OCI-LY1 (cell line): Measurements from ENCODE around the gene EMD.

Experiments
- H2AFZ ChIP-seq: fragments of 200-600 bp; sonication (generic), shearing (Covaris generic); 2 replicates; pipeline ENCODE4 v1.6.0; 2014; ENCODE audit warnings: antibody characterized with exemption, mild to moderate bottlenecking, low read length
- H3F3A ChIP-seq: fragments of 200-600 bp; sonication (generic), shearing (Covaris generic); 2 replicates; pipeline ENCODE4 v1.6.0; 2014; ENCODE audit warnings: mild to moderate bottlenecking, antibody characterized with exemption, low read length, moderate library complexity; ENCODE audit not compliant: insufficient read depth
- H3K27ac ChIP-seq: fragments of 200-600 bp; sonication (generic); 2 replicates; pipeline ENCODE4 v1.5.1; 2014; ENCODE audit warnings: low read length, mixed run types, mild to moderate bottlenecking, low read depth; ENCODE audit not compliant: poor library complexity, severe bottlenecking
- H3K27me3 ChIP-seq: fragments of 200-600 bp; sonication (generic); 2 replicates; pipeline ENCODE4 v1.6.0; 2014; ENCODE audit warnings: antibody characterized with exemption, mild to moderate bottlenecking, low read length, moderate library complexity; ENCODE audit not compliant: insufficient read depth
- H3K36me3 ChIP-seq: fragments of 200-600 bp; sonication (generic); 2 replicates; pipeline ENCODE4 v1.6.1; 2014; ENCODE audit warnings: mild to moderate bottlenecking, antibody characterized with exemption, low read length, moderate library complexity, mixed read lengths; ENCODE audit not compliant: insufficient read depth
- H3K4me1 ChIP-seq: fragments of 200-600 bp; sonication (generic); 2 replicates; pipeline ENCODE4 v1.5.1; 2014; ENCODE audit warnings: mild to moderate bottlenecking, low read length, moderate library complexity; ENCODE audit not compliant: insufficient read depth, severe bottlenecking
- H3K4me2 ChIP-seq: fragments of 200-600 bp; sonication (generic), shearing (Covaris generic); 2 replicates; pipeline ENCODE4 v1.6.1; 2014; ENCODE audit warnings: low read length
- H3K4me3 ChIP-seq: fragments of 200-600 bp; sonication (generic); 2 replicates; pipeline ENCODE4 v1.5.1; 2014; ENCODE audit warnings: low read length, low read depth, mild to moderate bottlenecking, mixed read lengths; ENCODE audit not compliant: poor library complexity, severe bottlenecking
- H3K79me2 ChIP-seq: fragments of 200-600 bp; shearing (Covaris generic); 2 replicates; pipeline ENCODE4 v1.6.1; 2016; ENCODE audit warnings: mixed run types, low read length, mixed read lengths; ENCODE audit not compliant: insufficient read depth
- H3K9ac ChIP-seq: fragments of 200-600 bp; sonication (generic), shearing (Covaris generic); 2 replicates; pipeline ENCODE4 v1.6.1; 2014; ENCODE audit warnings: mild to moderate bottlenecking, low read length, mixed read lengths
- H3K9me2 ChIP-seq: fragments of 200-600 bp; sonication (generic), shearing (Covaris generic); 2 replicates; pipeline ENCODE4 v1.6.1; 2014; ENCODE audit warnings: low read depth, mild to moderate bottlenecking, low read length, mixed read lengths
- H3K9me3 ChIP-seq: fragments of 200-600 bp; shearing (Covaris generic); 2 replicates; pipeline ENCODE4 v1.6.1; 2014; ENCODE audit warnings: low read length, mixed read lengths
- H4K20me1 ChIP-seq: fragments of 200-600 bp; sonication (generic), shearing (Covaris generic); 2 replicates; pipeline ENCODE4 v1.6.0; 2016; ENCODE audit warnings: mild to moderate bottlenecking, low read length; ENCODE audit not compliant: insufficient read depth
- CTCF ChIP-seq: fragments of 200-600 bp; sonication (generic), shearing (Covaris generic); IDR thresholded peaks from 2 replicates; pipeline ENCODE4 v1.5.1; 2017; ENCODE audit warnings: mild to moderate bottlenecking, antibody characterized with exemption, low read length, moderate library complexity, mixed read lengths
- EZH2 ChIP-seq: fragments of 200-600 bp; sonication (generic), shearing (Covaris generic); IDR thresholded peaks from 2 replicates; pipeline ENCODE4 v1.8.0; 2017; ENCODE audit warnings: borderline replicate concordance, mixed run types, mild to moderate bottlenecking, antibody characterized with exemption, low read length, moderate library complexity, mixed read lengths

Gene EMD

GRCh38 chrX:154379569-154379951 is 465 bp downstream of the EMD start:
- H3K4me2 ChIP-seq: peak overlapping the region; percentile 73
- no peaks in the 10 kb centered on the region for H4K20me1 ChIP-seq
- no peaks in the 10 kb centered on the region for H3K9me3 ChIP-seq
- peak overlapping the region; percentile 10 for H3K27ac ChIP-seq
- no peak overlapping the region for H2AFZ ChIP-seq
- TF ChIP-seq EZH2: no peak
- TF ChIP-seq CTCF: no peak
- peak overlapping the region; percentile 90 for H3K4me3 ChIP-seq
- peaks cover 8% of the 10 kb centered on the region for H3K36me3 ChIP-seq
- no peaks in the 10 kb centered on the region; the same call in 1 of the 2 replicates for H3K79me2 ChIP-seq
- H3K4me1 ChIP-seq: peaks cover 30% of the 10 kb centered on the region
- no peaks in the 10 kb centered on the region for H3K9me2 ChIP-seq
- peak overlapping the region; percentile 96 for H3K9ac ChIP-seq
- H3F3A ChIP-seq: no peaks in the 10 kb centered on the region
- H3K27me3 ChIP-seq: no peaks in the 10 kb centered on the region

- no peaks in the 10 kb centered on the region for H3F3A ChIP-seq
- H2AFZ ChIP-seq: no peak overlapping the region
- H4K20me1 ChIP-seq: no peaks in the 10 kb centered on the region
- no peaks in the 10 kb centered on the region for H3K9me2 ChIP-seq
- H3K27ac ChIP-seq: no peak overlapping the region
- peaks cover 8% of the 10 kb centered on the region for H3K36me3 ChIP-seq
- H3K9ac ChIP-seq: peak overlapping the region; percentile 96
- H3K27me3 ChIP-seq: no peaks in the 10 kb centered on the region
- H3K4me3 ChIP-seq: peak overlapping the region; percentile 90
- H3K79me2 ChIP-seq: no peaks in the 10 kb centered on the region; the same call in 1 of the 2 replicates
- H3K4me1 ChIP-seq: peaks cover 25% of the 10 kb centered on the region
- H3K4me2 ChIP-seq: peak overlapping the region; percentile 73
- H3K9me3 ChIP-seq: no peaks in the 10 kb centered on the region
- TF ChIP-seq CTCF: no peak
- TF ChIP-seq EZH2: no peak
Observed at GRCh38 chrX:154380153-154380552, 1.1 kb downstream of the EMD start.

DNA sequence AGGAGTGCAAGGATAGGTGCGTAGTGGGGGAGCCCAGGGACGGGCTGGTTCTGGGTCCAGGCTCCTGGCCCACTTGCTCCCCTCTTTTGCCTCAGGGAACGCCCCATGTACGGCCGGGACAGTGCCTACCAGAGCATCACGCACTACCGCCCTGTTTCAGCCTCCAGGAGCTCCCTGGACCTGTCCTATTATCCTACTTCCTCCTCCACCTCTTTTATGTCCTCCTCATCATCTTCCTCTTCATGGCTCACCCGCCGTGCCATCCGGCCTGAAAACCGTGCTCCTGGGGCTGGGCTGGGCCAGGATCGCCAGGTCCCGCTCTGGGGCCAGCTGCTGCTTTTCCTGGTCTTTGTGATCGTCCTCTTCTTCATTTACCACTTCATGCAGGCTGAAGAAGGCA is 1.7 kb downstream of the EMD start:
- Histone ChIP-seq H3K79me2 (no peaks in the 10 kb centered on the region; the same call in 1 of the 2 replicates), H3K27ac (no peak overlapping the region), H3K27me3 (no peaks in the 10 kb centered on the region), H3K36me3 (peaks cover 8% of the 10 kb centered on the region), H3K4me2 (peak overlapping the region; percentile 73; the same call in 1 of the 2 replicates), H3K9me3 (no peaks in the 10 kb centered on the region), H2AFZ (no peak overlapping the region), H3K9me2 (no peaks in the 10 kb centered on the region), H3K4me1 (peaks cover 25% of the 10 kb centered on the region), H3F3A (no peaks in the 10 kb centered on the region), H4K20me1 (no peaks in the 10 kb centered on the region), H3K4me3 (peak overlapping the region; percentile 90), H3K9ac (peak overlapping the region; percentile 96; the same call in 1 of the 2 replicates)
- TF ChIP-seq CTCF (no peak), EZH2 (no peak)
